GM18870 (cell line): ENCODE data around the gene ZCCHC24.

Source experiments
- ATAC-seq: cut with Tn5 transposase; IDR thresholded peaks from one replicate; pipeline ENCODE4 v1.9.1; 2021; ENCODE audit warnings: moderate library complexity; ENCODE audit not compliant: unreplicated experiment

ZCCHC24 gene

GRCh38 chr10:79401015-79401921 is 44.2 kb downstream of the ZCCHC24 start:
- no peak for ATAC-seq

- no peak for ATAC-seq
Measured at GRCh38 chr10:79400146-79401004, 45.0 kb downstream of the ZCCHC24 start.

- ATAC-seq = no peak
Measured at GRCh38 chr10:79399223-79399831, 46.1 kb downstream of the ZCCHC24 start.

GRCh38 chr10:79398642-79399041 is 46.8 kb downstream of the ZCCHC24 start:
- ATAC-seq = no peak

GRCh38 chr10:79397575-79398303 is 47.7 kb downstream of the ZCCHC24 start:
- no peak for ATAC-seq

- ATAC-seq = no peak
Measured at GRCh38 chr10:79397051-79397450, 48.4 kb downstream of the ZCCHC24 start.

- ATAC-seq = no peak
Measured at GRCh38 chr10:79396520-79396919, 48.9 kb downstream of the ZCCHC24 start.

- no peak for ATAC-seq
Measured at GRCh38 chr10:79394664-79395063, 50.8 kb downstream of the ZCCHC24 start.

GRCh38 chr10:79393924-79394610 is 51.4 kb downstream of the ZCCHC24 start:
- ATAC-seq = no peak

GRCh38 chr10:79393221-79393923 is 52.1 kb downstream of the ZCCHC24 start:
- ATAC-seq = no peak

- no peak for ATAC-seq
Measured at GRCh38 chr10:79392506-79393176, 52.8 kb downstream of the ZCCHC24 start.

- no peak for ATAC-seq
Measured at GRCh38 chr10:79392020-79392398, 53.4 kb downstream of the ZCCHC24 start.

GRCh38 chr10:79391231-79392019 is 54.0 kb downstream of the ZCCHC24 start:
- no peak for ATAC-seq

GRCh38 chr10:79390551-79391229 is 54.7 kb downstream of the ZCCHC24 start:
- ATAC-seq = no peak

GRCh38 chr10:79390057-79390456 is 55.4 kb downstream of the ZCCHC24 start:
- no peak for ATAC-seq

- no peak for ATAC-seq
Measured at GRCh38 chr10:79387974-79388850, 57.2 kb downstream of the ZCCHC24 start.
